GM10266 (cell line): ENCODE data around the gene TMPRSS13.

Experiments
- DNase-seq: peaks from one replicate; pipeline ENCODE4 v3.0.0; 2012; ENCODE audit errors: extremely low spot score
- TF ChIP-seq, protein P1 (sequence below): IDR thresholded peaks from 2 replicates; pipeline ENCODE4 v1.5.1; 2012; ENCODE audit warnings: mild to moderate bottlenecking, low read depth; ENCODE audit not compliant: control insufficient read depth, insufficient read depth; ENCODE audit errors: missing control alignments

TMPRSS13 gene

DNA sequence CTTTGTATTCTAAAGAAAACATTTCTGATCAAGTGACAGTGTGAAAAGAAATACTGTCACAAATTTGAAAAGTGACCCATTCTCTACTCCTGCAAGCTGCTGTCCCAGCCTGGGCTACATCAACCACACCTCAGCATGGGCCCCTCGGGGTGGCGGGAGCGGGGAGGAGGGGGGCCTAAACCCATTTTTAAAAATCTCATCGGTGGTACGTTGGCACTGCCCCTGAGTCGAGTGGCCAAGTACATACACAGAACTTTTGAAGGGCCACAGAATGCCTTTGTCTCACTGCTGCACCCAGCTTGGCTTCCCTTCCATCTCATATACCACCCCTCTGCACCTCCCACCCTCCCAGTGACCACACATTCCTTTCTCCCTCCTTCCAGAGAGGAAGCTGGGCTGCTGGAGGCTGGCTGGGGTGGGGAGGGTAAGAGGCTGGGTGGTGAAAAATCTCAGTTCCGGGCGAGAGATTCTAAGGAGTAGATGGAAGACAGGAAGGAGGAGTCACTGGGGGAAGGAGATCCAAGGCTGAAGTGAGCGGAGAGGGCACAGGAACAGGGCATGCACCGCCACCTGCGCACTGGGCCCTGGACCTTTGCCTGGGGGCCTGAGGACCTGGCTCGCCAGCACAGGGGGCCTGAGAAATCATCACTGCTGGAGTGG lies 73.9 kb downstream of the TMPRSS13 start:
- TF ChIP-seq, protein P1, sequence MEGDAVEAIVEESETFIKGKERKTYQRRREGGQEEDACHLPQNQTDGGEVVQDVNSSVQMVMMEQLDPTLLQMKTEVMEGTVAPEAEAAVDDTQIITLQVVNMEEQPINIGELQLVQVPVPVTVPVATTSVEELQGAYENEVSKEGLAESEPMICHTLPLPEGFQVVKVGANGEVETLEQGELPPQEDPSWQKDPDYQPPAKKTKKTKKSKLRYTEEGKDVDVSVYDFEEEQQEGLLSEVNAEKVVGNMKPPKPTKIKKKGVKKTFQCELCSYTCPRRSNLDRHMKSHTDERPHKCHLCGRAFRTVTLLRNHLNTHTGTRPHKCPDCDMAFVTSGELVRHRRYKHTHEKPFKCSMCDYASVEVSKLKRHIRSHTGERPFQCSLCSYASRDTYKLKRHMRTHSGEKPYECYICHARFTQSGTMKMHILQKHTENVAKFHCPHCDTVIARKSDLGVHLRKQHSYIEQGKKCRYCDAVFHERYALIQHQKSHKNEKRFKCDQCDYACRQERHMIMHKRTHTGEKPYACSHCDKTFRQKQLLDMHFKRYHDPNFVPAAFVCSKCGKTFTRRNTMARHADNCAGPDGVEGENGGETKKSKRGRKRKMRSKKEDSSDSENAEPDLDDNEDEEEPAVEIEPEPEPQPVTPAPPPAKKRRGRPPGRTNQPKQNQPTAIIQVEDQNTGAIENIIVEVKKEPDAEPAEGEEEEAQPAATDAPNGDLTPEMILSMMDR, result no peak
- DNase-seq, result no peak

DNA sequence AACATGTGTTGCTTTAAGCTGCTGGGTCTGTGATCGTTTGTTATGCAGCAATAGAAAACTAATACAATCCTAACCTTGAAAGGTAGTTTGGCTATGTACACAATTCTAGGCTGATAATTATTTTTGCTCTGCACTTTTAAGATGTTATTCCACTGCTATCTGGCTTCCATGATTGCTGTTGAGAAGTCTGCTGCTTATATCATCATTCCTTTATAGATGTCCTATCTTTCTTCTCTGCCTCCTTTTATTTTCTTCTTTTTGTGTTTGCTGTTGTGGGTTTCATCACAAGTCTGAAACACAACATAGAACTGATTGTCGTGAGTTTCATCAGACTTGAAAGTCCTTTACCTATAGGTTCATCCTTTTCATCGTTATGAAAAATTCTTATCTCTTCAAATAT lies 76.9 kb downstream of the TMPRSS13 start:
- TF ChIP-seq, protein P1, result no peak
- DNase-seq, result no peak

DNA sequence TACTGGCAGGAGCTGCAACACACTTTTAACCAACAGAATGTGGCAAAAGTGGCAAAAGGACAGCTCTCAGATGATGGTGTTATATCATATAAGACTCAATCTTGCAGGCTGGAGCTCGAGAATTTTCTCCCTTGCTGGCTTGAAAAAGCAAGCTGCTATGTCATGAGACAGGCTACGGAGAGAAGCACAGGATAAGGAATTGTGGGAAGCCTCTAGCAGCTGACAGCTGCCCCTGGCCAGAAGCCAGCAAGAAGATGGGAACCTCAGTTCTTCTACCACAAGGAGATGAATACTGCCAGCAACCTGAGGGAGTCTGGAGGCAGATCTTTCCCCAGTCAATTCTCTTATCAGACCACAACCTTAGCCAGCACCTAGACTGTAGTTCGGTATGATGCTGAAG lies 77.3 kb downstream of the TMPRSS13 start:
- DNase-seq, result no peak
- TF ChIP-seq, protein P1, result no peak

DNA sequence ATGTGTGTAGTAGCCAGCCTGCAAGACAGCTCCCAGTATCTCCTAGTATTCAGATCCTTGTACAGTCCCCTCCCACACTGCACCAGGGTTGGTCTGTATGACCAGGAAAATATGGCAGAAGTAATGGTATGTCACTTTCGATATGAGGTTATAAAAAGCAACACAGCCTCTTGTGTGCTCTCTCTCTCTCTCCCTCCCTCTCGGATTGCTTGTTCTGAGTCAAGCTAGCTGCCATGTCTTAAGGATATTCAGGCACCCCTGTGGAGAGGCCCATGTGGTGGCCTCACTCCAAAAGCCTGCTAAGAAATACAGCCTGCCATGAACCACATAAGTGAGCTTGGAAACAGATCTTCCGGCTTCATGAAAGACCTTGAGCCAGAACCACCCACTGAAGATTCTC lies 78.1 kb downstream of the TMPRSS13 start:
- DNase-seq, result no peak
- TF ChIP-seq, protein P1, result no peak
